ENCODE data around the gene MLLT6.

Gene MLLT6

DNA sequence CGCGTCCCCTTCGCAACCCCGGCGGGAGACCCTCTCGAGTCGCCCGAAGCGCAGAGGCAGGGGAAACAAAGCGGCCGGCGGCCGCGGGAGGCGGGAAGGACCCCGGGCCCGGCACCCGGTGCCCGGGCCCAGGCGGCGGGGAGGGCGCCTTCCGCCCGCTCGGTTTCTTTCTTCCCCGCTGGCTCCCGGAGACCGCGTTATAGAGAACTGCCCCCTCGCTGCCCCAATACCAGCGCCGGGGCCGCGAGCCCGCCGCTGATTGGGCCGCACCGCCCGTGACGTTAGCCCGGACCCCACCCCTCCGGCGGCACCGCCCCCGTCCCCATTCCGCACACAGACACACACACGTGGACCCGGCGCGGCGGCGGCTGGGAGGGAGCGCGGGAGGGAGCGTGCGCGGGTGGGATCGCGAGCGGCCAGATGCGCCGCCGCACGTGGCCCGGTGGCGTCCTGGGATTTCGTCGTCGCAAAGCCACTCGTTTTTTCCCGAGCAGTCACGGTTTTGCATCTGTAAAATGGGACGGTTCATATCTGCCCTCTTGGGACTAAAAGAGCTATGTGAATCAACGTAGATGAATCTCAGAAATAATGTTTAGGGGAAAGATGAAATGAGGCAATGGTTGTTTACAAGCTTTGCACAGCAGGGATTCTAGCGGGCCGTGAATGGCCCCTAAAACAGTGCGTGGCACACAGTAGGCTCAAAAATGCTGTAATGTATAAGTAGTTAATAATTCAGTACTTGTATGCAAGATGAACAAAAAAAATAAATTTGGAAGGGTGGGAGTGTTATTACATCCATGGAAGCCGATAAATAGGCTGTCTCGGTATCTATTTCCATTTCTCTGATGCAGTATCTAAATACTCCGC lies 30.1 kb upstream of the MLLT6 start, which contains the start of gene EPOP:
TSS of gene EPOP (minus strand) at position 209 of the 867 bp plus-strand sequence. CDS start 462 bp downstream, outside the sequence.
- DNase-seq = peak; percentile 78 to 91

DNA sequence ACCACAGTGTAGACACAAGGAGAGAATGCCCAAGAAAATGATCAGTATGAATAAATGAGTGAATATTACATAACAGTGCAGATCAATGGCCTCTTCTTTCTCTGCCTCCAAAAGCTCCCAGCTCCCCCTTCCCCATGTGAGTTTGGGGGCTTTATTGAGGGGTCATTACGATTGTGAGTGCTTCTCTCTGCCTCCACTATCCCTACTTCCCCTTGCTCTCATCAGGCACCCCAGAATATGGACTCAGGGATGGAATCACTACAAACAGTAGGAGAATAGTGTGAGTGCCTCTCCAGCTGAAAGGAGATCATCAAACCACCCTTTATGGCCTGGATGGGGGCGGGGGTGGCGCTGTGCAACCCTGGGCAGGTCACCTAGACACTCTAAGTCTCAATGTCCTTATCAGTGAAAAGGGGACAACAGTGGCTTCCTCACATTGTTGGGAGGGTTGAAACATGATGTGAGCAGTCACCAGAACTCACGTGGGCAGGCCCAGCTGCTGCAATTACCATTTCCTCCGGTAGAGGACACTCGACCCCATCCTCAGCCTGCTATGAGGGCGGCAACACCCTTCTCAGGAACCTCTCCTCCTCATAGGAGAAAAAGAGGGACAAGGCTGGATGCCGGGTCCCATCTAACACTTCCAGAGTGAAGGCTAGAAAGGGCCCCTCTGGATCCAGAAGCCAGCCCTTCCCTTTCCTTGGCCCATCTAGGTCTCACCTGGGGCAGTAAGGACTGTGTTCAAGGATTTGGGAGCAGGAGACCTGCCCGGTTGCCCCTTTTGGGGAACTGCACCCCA lies 28.2 kb upstream of the MLLT6 start:
- peak; percentile 92 to 94 for DNase-seq

DNA sequence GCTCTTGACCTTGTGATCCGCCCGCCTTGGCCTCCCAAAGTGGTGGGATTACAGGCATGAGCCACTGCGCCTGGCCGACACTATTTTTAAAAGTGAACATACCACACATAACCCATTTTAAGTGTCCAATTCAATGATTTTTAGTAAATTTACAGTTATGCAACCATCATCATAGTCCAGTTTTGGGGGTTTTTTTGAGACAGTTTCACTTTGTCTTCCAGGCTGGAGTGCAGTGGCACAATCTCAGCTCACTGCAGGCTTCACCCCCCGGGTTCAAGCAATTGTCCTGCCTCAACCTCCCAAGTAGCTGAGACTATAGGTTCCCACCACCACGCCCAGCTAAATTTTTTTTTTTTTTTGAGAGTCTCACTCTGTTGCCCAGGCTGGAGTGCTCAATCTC lies 27.3 kb upstream of the MLLT6 start:
- no peak for DNase-seq

DNA sequence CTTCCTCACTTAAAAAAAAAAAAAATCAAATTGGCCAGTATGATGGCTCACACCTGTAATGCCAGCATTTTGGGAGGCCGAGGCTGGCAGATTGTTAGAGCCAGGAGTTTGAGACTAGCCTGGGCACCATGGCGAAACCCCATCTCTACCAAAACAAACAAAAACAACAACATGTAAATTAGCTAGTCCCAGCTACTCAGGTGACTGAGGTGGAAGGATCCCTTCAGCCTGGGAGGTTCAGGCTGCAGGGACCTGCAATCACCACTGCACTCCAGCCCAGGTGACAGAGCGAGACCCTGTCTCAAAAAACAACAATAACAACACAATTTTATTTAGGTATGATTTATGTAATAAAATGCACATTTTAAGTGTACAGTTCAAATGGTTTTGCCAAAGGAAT lies 24.0 kb upstream of the MLLT6 start:
- no peak for DNase-seq

DNA sequence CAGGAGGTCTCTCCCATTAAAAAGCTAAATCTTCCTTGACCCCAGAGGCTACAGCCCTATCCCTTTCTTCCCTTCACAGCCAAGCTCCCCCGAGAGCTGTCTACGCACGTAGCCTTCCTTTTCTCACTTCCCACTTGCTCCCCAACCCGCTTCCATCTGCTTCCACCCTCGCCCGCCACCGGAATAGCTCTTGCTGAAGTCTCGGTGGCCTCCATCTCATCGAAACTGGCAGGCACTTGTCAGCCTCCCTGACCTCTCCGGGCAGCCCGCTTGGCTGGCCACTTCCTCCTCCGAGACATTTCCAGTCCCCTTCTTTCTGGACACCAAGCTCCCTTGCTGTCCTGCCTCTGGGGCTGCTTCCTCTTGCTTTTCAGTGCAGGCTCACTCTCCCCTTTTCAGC lies 19.6 kb upstream of the MLLT6 start:
- peak; percentile 68 to 75 for DNase-seq

DNA sequence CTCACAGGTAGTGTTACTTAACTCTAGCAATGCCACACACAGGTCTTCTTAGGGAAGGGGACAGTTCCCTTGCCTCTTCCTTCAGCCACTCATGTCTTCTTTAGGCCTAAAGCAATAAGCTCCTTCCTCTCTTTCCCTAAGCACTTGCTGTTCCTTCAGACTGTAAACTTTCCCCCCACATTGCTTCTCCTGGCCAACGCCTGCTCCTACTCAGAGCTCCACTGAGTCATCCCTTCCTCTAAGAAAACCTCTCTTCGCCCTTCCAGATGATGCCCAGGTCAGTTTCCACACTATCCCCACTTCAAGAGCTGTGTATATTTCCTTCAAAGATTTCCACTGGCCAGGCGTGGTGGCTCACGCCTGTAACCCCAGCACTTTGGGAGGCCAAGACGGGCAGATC lies 17.8 kb upstream of the MLLT6 start:
- peak; percentile 30 to 65 for DNase-seq

DNA sequence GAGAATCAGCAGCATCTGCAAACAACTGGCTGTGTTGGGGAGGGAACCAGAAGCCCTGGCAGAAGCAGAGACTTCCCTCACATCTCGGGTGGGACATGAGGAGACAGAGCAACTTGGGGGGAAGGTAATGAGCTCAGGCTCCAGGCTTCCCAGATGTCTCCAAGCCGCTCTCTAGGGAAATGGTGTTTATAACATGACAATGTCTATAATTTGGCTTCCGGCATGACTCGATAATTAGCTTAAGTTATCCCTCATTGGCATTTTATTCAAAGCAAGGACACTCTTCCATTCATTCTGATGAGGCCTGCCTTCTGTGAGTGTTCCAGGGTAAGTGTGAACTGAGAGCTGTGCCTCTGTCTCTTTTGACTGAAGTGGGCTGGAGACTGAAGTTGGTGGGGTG lies 14.7 kb upstream of the MLLT6 start:
- no peak for DNase-seq

DNA sequence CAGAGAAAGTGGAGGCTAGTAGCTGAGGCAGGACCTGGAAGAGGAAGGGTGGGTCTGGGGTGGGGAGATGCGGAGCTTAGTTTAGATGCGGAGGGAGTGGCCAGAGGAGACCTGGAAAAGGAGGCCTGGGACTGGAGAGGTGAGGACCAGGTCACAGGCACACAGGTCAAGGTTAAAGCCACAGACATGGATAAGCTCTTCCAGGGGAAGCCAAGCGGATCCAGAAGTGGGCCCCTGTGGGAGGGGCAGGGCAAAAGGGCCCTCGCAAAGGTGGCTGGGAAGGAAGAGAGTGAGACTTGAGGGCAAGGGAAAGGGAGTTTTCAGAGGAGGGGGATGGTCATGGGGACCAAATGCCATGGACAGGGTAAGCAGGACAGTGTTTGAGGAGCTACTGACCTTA lies 13.9 kb upstream of the MLLT6 start:
- no peak for DNase-seq

DNA sequence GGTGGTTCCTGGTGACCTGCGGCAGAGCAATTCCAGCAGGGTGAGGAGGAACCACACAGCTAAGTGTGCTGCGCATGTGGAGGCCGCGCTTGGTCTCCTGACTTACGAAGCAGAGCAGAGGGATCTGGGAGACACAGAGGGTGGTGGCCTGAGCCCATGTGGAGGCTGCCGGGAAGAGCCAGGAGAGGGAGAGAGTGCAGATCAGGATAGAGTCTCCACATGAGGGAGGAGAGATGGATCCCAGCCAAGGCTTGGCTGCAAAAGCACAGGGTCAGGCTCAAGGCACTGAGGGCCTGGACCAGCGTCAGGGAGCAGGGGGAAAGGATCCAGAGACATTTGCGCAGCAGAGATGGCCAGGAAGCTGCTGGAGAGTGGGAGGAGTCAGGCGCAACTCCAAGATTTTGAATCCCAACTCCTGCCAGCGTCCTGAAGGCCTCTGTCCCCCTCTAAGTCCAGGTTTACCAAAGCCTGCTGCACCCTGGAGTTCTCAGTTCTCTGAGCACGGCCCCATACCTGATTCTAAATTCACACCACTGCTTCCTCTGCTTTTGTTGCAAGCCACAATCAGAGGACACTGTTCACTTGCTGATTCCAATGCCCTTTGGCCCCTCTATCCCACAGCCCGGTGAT lies 11.3 kb upstream of the MLLT6 start:
- no peak for DNase-seq

DNA sequence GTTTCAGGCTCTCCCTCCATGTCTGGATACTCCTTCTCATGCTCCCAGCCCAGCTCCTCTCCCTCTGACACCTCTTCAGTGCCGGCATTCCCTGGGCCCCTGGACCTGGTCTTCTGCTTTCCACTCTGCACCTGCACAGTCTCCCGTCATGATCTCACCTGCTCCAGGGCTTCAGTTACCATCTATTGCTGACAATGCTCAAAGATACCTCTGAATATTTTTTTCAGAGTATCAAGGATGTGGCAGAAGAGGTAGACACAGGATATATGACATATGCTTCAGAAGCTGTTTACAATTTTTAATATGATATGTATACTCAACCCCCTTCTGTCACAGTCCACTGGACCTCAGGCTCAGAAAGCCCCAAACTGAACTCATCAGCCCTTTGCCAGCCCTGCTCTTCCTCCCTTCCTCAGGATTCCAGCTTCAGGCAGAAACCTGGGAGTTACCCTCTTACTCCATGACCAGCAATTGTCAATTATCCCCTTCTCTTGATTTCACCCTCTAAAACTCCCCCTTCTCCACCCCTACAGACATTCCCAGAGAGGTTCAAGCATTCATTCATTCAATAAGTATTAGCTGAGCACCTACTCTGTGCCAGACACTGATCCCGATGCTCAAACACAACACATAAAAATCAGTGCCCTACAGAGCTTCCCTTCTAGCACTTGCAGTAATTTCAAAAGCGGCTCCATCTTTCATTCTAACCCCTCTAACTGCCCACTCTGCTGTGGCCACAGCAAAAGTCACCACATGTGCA lies 7.8 kb upstream of the MLLT6 start:
- DNase-seq = no peak

DNA sequence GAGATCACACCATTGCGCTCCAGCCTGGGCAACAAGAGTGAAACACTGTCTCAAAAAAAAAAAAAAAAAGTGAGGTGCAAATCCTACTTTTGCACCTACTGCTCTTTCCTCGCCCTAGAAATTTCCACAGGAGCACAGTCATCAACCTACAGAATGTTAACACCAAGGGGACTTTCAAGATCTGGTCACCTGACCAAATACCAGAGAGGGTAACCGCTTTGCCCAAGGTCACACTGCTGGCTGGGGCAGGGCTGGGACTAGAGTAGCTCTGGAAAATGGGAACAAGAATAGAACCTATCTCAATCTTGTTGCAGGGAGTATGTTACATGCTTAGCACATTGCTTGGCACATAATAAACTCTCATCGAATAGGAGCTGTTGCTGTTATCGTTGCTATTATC lies 6.3 kb upstream of the MLLT6 start:
- DNase-seq = peak; percentile 7 to 31

DNA sequence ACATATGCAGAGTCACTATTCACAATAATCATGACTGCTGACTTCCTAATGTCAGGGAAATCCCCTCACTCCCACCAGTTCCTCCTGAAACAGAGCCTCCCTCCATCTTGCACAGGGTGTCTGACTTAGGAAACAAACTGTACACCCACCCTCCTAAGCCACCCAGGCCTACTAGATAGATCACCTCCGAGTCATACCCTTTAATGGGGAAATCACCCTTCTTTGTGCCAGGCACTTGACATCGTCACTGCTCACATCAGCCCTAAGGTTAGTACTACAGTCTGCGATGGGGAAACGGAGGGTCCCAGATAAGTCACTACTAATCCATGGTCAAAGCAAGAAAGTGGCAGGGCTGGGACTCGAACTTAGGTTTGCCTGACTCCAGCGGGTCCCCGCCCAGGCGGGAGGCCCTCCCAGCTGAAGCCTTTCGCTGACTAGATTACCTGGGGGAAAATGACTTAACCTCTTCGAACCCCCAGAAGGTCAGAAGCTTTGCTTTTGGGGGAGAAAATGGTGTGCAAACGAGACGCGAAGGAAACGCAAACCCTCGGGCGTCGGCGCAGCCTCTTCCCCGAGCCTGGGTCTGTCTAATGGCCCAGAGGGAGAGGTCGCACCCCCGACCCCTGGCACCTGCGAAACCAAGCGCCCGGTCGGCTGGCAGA lies 3.4 kb upstream of the MLLT6 start:
- DNase-seq = peak; percentile 97 to 99

DNA sequence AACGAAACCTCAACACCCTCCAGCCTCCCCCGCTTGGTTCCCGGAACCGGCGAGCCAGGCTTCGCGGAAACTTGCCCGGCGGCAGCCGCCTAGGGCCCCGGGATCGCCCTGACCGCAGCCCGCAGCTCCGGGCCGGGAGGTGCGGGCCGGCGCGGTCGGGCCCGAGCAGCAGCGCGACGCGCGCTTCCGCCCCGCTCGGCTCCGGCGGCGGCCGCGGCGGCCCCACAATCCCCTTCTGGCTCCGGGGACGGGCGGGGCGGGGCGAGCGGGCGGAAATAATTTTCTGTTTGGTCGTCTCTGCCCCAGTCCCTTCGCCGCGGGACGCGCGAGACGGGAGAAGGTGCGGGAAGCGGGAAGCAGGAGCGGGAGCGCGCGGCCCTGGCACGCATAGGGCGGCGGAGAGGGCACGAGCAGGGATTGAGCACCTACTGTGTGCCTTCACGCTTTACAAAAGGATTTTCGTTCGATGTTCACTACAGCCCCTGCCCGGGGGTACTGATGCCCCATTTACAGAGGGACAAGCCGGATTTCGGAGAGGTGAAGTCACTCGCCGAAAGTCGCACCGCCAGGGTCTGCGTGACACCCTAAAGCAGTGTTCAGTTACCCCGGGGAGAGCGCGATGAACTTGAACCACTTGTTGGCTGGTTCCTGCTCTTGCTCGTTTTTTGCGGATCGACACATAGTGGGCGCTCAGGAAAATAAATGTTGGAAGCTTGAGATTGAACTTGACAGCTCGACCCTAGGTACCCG lies 2.7 kb upstream of the MLLT6 start:
- DNase-seq = peak; percentile 81 to 85

DNA sequence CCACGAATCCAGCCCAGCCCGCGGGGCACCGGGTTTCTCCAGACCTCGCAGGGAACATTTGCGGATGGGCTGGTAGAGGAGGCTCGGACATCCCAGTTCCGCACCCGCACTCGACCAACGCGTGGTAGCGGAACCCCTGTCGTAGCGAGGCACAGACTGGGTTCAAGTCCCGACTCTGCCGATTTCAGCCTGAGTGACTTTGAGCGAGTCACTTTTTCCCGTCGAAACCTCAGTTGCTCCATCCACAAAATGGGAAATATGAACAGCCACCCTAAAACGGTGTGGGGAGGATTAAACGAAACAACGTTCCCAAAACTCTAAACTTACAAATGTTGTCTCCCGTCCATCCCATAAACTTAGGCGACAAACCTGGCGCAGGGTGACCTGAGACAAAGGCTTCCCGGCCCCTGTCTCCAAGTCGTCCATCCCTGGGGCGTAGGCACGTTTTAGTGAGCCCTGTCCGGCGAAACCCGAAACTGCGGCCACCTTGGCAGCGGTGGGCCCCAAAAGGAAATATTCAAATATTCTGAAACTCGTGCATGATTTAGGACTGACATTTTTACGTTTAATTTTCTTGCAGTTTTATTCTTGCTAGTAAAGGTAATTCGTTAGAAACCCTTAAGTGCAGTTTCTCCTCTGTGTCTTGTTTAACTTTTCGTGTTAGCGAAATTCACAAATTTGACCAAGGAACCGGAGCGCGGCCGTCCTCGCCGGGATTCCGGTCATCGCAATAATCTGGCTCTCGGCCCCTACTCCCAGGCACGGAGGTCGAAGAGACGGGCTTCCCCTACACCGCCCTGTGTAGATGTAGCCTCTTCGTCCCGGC lies 1.9 kb upstream of the MLLT6 start:
- peak; percentile 29 to 56 for DNase-seq

DNA sequence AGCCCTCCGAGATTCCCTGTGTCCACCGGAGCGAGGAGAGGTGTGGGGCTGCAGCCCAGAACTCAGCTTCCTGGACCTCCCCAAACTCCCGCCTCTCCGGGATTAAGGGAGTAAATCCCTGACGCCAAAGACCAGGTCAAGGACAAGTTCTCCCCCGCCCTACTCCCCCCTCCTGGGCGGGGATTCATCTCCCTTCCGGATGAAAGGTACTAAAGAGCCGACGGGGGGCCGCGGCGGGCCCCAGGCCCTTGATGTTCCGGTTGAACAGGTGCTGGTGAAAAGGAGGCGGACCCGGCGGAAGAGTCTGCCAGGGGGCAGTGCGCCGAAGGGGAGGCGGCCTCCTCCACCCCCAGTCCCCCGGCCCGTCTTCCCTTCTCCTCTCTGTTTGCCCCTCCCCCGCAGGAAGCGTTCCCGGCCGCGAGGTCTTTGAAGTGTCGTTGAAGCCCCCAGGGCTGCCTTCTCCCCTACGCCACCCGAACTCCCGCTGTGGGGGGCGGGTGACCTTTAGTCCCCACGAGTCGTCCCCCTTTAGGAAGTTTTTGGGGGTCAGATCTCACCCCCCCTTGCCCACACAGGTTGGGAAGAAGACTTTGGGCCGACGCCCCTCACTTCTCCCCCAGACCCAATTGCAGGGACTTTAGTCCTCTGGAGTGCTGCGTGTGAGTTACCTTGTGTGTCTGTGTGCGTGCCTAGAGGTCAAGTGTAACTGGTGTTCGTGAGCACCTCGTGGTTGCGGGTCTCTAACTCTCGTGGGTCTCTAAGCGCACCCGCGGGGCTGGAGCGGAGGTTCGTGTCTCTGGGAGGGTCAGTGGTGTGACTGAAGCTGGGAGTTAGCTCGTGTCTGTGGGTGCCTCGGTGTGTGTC lies 1.1 kb upstream of the MLLT6 start:
- DNase-seq = peak in 1 of 2 donors; percentile 53

DNA sequence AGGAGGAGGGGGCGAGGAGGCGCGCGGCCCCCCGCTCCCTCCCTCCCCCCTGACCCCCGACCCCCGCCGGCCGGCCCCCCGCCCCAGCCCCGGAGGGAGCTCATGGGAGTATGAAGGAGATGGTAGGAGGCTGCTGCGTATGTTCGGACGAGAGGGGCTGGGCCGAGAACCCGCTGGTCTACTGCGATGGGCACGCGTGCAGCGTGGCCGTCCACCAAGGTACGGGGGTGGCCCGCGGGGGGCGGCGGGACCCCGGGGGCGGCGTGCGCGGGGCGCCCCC lies 390 bp downstream of the MLLT6 start:
- no peak for DNase-seq

DNA sequence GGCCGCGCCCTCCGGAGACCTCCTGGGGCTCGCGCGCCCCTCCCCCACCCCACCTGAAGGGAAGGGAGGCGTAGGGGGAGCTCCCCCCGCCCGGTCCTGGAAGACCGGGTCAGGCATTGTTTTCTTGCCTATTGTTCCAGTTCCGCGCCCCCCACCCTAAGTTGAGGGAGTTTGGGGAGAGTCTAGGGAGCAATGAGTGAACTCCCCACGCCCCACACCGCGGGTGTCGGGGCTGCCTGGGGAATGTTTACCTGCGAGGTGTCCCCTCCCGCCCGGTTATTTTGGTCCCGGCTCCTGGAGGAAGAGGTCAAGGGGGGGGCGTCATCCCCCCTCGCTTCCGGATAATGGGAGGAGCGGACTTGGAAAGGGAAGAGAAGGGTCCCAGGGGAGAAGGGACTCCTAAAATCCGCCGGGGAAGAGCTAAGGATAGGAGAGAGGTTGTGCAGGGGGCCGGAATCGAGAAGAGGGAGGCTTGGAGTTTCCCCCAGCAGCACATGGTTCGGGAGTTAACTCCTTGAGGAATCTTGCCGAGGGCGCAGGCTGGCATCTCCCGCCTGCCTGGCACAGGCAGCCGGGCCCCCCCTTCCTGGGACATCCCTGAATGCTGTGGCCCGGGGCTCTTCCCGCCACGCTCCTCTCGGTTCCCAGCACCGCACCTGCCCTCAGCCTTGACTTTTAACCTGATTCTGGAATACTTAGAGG lies 881 bp downstream of the MLLT6 start:
- DNase-seq = no peak

DNA sequence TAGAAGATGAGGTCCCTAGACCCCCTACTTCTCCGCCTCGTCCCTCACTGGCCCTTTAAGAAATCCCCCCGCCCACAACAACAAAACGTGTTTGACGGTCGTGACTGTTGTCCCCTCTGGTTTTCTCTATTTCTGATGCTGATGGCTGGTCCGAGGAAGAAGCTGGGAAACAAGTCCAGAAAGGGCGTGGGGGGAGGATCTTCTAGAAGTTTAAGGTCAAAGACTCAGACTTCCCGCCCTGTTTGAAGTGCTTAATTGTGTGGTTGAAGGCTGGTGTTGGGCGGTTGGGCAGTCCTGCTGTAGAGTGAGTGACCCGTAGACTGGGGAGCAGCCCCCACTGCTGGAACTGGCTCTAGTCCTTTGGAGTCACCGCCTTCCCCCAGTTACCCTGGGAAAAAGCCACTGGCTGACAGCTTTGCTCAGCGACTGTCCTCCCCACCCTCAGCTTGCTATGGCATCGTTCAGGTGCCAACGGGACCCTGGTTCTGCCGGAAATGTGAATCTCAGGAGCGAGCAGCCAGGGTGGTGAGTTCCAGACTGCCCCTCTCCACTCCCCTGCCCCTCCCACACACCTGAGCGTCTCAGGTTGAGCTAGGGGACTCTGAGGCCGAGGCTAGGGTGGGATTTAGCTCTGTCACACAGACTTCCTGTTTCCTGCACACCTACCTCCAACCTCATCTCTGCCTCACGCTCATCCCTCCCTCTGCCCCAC lies 1.6 kb downstream of the MLLT6 start:
- DNase-seq = peak; percentile 23 to 36

Data from inflammatory macrophage (primary cell).